SU-DHL-6 (cell line): Measurements from ENCODE around the gene ANGPTL3.

Source experiments
- EZH2phosphoT487 ChIP-seq: fragments of 200-600 bp; sonication (generic), shearing (Covaris generic); conservative IDR thresholded peaks from 2 replicates; pipeline ENCODE4 v1.6.1; 2018; ENCODE audit warnings: mild to moderate bottlenecking, antibody characterized with exemption, low read length, moderate library complexity, mixed read lengths
- TF ChIP-seq, protein P1 (sequence below): fragments of 200-600 bp; sonication (generic); IDR thresholded peaks from one replicate; pipeline ENCODE4 v1.5.1; 2017; ENCODE audit warnings: antibody characterized with exemption, mild to moderate bottlenecking, low read length, moderate library complexity; ENCODE audit not compliant: insufficient read depth, poor library complexity, severe bottlenecking

DNA sequence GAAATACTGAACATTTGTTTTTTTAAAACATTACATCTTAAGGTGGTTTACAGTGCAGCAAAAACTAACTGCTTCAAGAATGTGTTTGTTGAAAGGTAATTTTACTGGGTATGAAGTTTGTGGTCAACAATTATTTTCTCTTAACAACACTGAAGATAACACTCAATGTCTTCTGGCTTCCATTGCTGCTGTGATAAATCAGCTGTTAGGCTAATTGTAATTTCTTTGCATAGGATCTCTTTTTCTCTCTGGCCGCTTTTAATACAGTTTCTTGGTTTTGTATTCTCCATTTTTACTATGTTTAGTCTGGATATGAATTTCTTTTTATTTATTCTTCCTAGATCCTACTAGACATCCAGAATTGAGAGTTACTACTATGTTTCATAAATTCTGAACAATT, 46.0 kb downstream of the ANGPTL3 start:
- TF ChIP-seq, protein P1, sequence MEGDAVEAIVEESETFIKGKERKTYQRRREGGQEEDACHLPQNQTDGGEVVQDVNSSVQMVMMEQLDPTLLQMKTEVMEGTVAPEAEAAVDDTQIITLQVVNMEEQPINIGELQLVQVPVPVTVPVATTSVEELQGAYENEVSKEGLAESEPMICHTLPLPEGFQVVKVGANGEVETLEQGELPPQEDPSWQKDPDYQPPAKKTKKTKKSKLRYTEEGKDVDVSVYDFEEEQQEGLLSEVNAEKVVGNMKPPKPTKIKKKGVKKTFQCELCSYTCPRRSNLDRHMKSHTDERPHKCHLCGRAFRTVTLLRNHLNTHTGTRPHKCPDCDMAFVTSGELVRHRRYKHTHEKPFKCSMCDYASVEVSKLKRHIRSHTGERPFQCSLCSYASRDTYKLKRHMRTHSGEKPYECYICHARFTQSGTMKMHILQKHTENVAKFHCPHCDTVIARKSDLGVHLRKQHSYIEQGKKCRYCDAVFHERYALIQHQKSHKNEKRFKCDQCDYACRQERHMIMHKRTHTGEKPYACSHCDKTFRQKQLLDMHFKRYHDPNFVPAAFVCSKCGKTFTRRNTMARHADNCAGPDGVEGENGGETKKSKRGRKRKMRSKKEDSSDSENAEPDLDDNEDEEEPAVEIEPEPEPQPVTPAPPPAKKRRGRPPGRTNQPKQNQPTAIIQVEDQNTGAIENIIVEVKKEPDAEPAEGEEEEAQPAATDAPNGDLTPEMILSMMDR: no peak
- TF ChIP-seq EZH2phosphoT487: no peak
